Neutrophil (primary cell): Measurements from ENCODE around the gene CHRNA4.

Source experiments
- H3K27ac ChIP-seq: fragments of 200-600 bp; sonication (generic); 2 replicates; pipeline ENCODE4 v1.5.1; 2016; ENCODE audit warnings: mild to moderate bottlenecking, moderate library complexity
- H3K27me3 ChIP-seq: fragments of 200-600 bp; sonication (generic); 2 replicates; pipeline ENCODE4 v1.6.0; 2016; ENCODE audit warnings: mild to moderate bottlenecking
- H3K36me3 ChIP-seq: fragments of 200-600 bp; sonication (generic); 2 replicates; pipeline ENCODE4 v1.5.1; 2017
- H3K4me1 ChIP-seq, 2 experiments: fragments of 200-600 bp in 1 of 2; sonication (generic) in 1 of 2; 1 replicate in 1 of 2; 2 replicates in 1 of 2; pipeline versions ENCODE4 v1.5.1 to v1.6.1; 2013 to 2016; ENCODE audit warnings: low read depth in 1 of 2, low read length in 1 of 2, mild to moderate bottlenecking in 1 of 2, moderate library complexity in 1 of 2; ENCODE audit not compliant: control insufficient read depth in 1 of 2, insufficient read depth in 1 of 2
- H3K4me3 ChIP-seq, 2 experiments: fragments of 200-600 bp in 1 of 2; sonication (generic) in 1 of 2; 1 replicate in 1 of 2; 2 replicates in 1 of 2; pipeline ENCODE4 v1.5.1; 2013 to 2016; ENCODE audit warnings: low read depth in 1 of 2, low read length in 1 of 2, mild to moderate bottlenecking in 1 of 2, moderate library complexity in 1 of 2
- H3K9me3 ChIP-seq: fragments of 200-600 bp; sonication (generic); 2 replicates; pipeline ENCODE4 v1.5.1; 2016
- CTCF ChIP-seq: fragments of 200-600 bp; sonication (generic); IDR thresholded peaks from 2 replicates; pipeline ENCODE4 v1.5.1; 2016; ENCODE audit warnings: antibody characterized with exemption

CHRNA4 gene

GRCh38 chr20:63348828-63349515, 12.2 kb downstream of the CHRNA4 start:
- peaks cover 14% of the 10 kb centered on the region for H3K27me3 ChIP-seq
- H3K36me3 ChIP-seq: no peaks in the 10 kb centered on the region
- H3K4me3 ChIP-seq: no peak overlapping the region
- TF ChIP-seq CTCF: no peak
- no peaks in the 10 kb centered on the region for H3K4me1 ChIP-seq
- H3K27ac ChIP-seq: no peak overlapping the region
- no peaks in the 10 kb centered on the region for H3K9me3 ChIP-seq

- Histone ChIP-seq H3K27ac (no peak overlapping the region), H3K36me3 (no peaks in the 10 kb centered on the region), H3K4me1 (no peaks in the 10 kb centered on the region), H3K9me3 (no peaks in the 10 kb centered on the region), H3K4me3 (no peak overlapping the region), H3K27me3 (peaks cover 14% of the 10 kb centered on the region)
- no peak for TF ChIP-seq CTCF
Measured at GRCh38 chr20:63347950-63348827, 13.0 kb downstream of the CHRNA4 start.

GRCh38 chr20:63347081-63347741, 13.9 kb downstream of the CHRNA4 start:
- Histone ChIP-seq H3K4me3 (no peak overlapping the region), H3K4me1 (no peaks in the 10 kb centered on the region), H3K27ac (no peak overlapping the region), H3K36me3 (no peaks in the 10 kb centered on the region), H3K9me3 (no peaks in the 10 kb centered on the region), H3K27me3 (peaks cover 5% of the 10 kb centered on the region)
- TF ChIP-seq CTCF: no peak

GRCh38 chr20:63346131-63347080, 14.7 kb downstream of the CHRNA4 start:
- TF ChIP-seq CTCF: no peak
- H3K4me3 ChIP-seq: no peak overlapping the region
- no peaks in the 10 kb centered on the region for H3K9me3 ChIP-seq
- H3K4me1 ChIP-seq: no peaks in the 10 kb centered on the region
- H3K27ac ChIP-seq: no peak overlapping the region
- H3K27me3 ChIP-seq: peaks cover 4% of the 10 kb centered on the region
- H3K36me3 ChIP-seq: no peaks in the 10 kb centered on the region
